Measurements from ENCODE around the gene COL27A1.

The COL27A1 gene

DNA sequence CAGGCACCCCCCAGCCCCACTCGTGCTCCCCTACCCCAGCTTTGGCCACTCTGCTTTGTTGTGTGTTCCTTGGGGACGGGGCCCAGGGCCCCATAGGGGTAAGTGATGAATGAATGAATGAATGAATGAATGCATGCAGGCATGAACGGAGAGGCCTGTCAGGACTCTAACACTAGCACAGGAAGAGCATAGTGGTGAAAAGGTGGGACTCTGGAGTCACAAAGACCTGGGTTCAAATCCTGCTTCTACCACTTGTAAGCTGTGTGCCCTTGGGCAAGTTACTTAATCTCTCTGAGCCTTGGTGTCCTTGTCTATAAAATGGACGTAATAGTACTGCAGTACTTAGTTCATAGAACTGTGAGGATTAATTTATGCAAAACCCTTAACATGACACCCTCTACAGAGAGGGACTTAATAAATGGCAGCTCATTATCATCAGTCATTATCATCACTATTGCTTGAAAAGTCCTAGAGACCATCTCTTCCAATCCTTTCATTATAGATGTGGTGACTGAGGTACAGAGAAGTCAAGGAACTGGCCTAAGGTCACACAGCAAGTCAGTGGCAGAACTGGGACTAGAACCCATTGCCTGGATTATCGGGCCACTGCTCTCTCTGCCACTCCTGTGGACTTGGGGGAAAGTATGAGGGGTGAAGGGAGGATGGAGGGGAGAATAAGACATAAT lies 187.6 kb downstream of the COL27A1 start:
- no peak for DNase-seq (ENCODE audit: low spot score)

DNA sequence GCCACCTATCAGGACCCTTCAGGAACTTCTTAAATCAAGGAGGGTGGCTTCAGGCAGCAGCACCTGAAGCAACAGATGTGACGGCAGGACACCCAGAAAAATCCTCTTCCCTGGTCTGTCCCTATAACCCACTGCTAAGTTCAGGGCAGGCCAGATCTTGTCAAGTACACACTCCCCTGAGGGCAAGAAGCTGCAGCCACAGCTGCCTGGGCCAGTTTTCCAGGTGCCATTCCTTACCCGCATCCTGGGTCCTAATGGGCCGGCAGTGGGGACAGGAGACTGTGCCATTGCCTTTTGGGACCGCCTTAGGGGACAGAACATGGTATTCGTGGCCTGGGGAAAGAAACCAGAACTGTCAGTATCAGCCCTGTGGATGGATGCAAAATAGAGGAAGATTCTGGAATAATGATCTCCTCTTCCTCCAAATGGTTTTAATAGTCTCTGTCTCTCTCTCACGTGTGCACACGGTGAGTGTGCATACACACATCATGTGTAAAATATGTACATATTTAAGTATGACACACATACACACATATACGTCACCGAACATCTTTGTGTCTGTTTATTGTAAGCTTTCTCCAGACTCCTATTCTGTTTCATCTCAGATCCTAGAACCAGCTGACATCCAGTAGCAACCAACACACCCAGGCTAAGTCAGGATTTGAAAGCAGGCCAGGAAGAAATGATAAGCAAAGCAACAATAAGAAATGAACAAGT lies 188.3 kb downstream of the COL27A1 start:
- DNase-seq (ENCODE audit: low spot score): no peak

DNA sequence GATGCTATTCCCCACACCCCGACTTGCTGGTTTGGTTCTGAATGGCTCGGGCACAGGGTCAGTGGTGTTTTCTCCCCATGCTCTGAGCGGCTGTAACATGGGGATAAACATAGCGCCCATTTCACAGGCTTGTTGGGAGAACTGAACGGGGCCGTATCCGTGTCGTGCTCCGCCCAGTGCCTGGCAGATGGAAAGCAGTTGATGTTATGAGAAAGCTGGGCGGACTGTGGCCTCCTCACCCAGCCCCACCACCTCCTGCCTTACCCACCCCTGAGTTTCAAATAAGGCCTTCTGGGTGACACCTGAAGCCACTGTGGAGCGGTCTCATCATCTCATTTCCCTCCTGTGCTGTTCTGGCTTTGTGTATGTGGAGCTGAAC lies 188.8 kb downstream of the COL27A1 start:
- DNase-seq (ENCODE audit: low spot score): no peak

DNA sequence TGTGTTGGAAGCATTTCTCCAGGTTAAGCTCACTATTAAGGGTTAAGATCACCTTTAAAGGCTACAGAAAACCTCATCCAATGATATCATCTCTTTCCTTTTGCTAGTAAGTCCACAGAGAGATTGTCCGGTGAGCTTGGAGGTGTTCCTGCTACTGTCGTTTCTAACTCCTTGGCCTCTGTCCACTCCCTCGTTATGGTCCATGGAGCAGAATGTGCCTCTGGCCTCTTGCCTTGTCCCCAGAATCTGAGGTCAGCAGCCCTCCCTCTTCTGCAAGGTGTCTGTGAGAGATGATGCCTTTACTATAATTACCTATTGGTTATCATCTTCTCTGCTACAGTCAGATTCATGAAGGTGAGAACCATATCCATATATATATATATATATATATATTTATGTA lies 189.4 kb downstream of the COL27A1 start:
- DNase-seq (ENCODE audit: low spot score): no peak

DNA sequence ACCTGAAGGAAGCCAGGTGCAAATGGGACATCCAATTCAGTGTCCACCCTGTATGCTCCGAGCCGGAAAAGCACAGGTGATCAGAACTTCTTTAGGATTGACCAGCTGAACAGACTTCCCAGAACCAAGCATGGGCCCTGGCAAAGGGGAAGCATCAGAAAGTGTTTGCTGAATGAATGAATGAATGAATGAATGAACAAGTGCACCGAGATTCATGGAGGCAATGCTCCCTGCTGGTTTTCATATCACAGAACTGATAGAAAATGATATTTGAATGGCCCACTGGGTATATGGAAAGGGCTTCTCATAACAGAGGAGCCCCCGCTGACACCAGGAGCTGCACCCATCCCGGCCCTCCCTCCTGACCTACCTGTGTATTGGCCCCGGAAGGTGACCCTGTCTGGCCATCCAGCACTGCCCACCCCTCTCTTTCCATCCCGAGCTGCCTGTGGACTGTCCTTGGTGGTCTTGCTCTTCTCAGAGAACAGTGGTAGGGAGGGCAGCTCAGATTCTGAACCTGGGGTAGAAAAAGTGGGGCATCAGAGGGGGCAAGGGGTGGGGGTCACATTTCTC lies 190.2 kb downstream of the COL27A1 start:
- no peak for DNase-seq (ENCODE audit: low spot score)

DNA sequence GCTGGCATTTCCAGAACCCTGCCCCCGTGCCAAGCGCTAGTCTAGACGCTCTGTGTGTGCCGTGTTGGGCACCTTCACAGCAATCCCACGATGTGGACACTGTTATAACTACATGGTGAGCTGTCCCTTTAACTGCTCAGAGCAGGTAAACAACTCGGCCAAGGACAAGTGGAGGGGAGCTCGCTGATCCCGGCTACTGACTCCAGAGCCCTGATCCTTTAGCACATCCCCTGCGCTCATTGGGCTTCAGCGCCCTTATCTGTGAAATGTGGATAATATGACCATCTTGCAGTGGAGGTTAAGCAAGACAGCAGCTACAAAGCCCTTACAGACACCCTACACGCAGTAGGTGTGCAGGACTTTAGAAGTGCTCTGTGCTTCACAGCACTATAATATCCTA lies 190.8 kb downstream of the COL27A1 start:
- DNase-seq (ENCODE audit: low spot score): no peak

DNA sequence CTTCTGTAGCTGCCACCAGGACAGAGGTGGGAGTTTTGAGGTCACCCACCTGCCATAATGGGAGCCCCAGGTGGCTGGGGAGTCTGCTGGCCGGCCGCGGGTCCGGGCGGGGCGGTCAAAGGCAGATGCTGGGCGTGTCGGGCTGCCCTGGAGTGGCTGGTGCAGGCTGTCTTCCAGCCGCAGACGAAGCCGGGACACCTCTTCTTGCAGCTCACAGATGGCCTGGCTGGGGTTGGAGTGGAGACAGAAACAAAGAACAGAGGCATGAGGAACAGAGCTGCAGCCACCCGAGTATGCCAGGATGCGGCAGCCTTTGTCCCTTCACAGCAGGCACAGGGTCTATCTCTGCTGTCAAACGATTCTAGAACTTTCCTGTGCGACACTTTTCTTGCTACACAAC lies 192.3 kb downstream of the COL27A1 start:
- peak; percentile 92 for DNase-seq (ENCODE audit: low spot score)

DNA sequence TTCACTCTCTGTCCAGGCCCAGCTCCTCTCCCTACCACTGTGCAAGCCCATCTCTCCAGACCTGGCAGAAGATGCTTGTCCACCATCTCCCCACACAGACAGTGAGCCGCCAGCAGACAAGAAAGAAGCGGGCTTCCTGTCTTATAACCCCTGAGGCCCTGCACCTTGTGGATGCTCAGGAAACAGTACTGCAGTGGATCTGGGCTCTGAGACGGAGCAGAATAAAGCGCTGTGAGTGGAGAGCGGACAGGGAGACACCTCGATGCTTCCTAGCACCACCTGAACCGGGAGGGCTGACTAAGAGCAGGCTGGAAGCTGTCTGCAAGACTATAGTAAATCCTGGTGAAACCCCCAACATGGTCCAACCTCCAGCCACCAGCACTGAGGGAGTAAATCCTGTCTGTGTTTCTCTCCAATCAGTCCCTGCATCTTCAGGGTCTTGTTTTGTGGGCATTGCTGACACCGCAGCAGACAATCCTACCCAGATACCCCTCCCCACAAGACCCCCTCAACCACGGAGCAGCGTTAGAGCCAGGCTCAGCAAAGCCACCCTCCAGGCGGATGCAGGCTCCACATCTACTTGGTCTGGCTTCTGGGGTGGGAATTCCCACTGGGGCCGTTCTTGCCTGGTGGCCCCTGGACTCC lies 193.0 kb downstream of the COL27A1 start:
- no peak for DNase-seq (ENCODE audit: low spot score)

DNA sequence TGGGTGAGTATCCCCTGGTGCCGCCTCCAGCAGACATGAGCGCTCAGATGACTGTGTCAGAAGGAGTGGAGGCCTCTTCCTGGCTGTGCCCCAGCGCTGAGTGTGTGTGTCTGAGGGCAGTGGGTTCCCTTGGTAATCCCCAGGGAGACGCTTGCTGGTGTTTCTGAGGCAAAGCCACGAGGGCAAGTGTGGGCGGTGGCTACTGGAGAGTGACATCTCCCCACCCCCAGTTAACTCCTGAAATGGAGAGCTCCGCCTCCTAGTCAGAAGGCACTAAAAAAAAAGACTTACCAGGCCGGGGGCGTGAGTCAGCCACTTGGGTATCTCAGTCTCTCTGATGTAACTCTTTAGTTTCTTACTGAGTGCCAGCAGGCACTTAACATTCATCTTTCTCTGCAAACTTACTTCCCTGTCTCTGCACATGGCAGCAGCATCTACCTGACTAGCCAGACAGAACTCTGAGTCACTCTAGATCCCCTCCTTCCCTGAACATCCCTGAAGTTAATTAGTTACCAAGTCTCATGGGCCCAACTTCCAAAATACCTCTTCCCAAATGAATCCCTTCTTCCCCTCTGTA lies 193.7 kb downstream of the COL27A1 start:
- DNase-seq (ENCODE audit: low spot score): no peak

DNA sequence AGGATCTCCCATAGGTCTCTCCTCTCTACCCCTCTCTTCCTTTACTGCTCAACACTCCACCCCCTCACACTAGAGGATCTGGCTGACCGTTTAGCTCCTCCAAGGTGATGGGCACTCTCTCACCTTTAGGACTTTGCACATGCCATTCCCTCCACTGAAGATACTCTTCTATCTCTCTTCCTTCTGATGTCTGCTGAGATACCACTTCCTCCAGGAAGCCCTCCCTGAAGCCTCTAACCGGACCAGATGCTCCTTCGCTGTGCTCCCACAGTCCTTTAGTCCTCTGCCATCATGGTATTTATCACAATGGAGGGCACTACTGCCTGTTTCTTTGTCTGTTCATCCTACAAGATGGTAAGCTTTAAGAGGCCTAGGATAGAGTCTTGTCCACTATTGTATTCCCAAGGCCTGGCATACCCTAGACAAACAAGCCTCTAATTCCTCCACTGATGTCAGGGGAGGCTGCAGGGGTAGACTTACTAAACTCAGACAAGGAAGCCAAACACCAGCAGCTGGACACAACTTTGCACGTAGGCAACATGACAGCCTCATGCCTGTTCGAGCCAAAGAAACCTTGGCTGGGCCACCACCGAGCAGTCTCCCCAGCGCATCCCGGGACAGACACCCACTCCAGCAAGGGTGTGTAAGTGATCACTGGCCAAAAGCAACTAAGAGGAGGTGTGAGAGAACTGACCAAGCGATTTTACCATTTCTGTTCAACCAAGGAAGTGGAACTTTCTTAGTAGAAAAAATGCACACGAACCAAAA lies 194.6 kb downstream of the COL27A1 start:
- no peak for DNase-seq (ENCODE audit: low spot score)

DNA sequence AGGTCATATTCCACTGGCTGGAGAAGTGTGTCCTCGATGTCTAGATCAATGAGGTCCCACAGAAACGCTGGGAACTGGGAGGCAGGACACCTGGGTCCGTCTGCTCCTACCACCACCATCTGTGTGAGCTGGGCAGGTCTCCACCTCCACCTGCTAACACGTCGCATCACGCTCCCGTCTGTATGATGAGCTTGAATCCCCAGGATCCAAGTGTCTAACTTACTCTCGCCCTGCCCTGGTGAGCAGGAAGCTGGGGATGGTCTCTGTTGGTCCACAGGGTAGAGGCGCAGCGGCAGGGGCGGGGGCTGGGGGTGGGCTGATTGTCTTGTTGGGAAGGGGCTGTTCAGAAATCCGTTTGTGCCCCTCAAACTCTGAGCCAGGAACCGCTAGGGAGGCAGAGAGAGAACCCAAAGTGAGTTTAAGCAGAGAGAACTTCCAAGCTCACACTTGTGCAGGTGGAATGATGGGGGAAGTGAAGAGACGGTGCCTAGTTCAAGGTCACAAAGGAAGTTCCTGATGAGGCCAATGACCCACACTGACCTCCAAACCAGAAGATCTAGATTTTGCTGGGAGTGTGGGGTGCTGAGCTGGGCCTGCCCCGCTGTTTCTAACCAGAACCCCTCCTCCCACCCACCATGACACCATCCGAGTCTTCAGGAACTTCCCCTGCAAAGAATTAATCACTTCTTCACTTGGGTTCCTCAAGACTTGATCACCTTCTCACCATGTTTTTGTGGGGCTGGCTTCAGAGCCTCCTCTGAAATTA lies 195.5 kb downstream of the COL27A1 start:
- DNase-seq (ENCODE audit: low spot score): no peak

DNA sequence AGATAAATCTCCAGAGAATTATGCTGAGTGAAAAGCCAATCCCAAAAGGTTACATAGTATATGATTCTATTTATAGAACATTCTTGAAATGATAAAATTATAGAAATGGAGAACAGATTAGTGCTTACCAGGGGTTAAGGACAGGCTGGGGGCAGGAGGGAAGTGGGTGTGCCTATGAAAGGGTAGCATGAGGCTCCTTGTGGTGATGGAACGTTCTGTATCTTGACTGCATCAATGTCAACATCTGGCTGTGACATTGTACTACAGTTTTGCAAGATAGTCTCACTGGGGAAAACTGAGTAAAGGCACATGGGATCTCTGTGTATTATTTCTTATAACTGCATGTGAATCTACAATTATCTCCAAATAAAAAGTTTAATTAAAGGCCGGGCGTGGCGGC lies 196.6 kb downstream of the COL27A1 start:
- DNase-seq (ENCODE audit: low spot score): no peak

DNA sequence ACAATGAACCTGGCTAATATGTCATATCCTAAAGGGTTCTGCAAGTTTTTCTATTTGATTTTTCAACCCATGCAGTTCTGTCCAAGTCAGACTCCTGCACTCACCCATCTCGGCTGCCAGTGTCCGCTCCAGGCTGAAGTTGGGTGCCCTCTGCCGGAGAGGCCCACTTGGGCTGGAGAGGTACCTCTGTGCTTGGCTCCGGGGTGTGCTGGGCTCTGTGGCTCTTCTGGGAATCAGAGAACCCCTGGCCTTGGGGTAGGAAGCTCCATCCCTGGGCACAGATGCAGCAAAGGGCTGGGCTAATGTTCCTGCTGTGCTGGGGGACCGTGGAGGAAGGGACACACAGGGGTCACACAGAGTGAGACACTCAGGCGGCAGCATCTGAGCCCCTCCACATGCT lies 200.5 kb downstream of the COL27A1 start:
- DNase-seq (ENCODE audit: low spot score): no peak

DNA sequence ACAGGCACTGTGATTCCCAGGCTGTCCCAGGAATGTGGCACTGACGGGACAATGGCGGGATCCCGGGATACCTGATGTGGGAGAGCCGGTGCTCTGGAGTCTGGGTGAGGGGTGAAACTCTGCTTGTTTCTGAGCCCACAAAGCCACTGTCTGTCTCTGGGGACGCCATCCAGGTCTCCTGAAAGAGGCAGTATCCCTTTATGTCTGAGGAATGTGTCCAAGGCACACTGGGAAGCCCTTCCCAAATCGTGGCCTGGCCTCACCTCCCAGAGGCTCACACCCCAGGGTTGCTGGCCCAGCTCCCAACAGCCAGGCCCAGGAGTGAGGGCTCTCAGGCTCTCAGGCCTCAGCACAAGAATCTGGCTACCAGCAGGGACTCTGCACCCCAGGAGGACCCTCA lies 201.5 kb downstream of the COL27A1 start:
- DNase-seq (ENCODE audit: low spot score): no peak

DNA sequence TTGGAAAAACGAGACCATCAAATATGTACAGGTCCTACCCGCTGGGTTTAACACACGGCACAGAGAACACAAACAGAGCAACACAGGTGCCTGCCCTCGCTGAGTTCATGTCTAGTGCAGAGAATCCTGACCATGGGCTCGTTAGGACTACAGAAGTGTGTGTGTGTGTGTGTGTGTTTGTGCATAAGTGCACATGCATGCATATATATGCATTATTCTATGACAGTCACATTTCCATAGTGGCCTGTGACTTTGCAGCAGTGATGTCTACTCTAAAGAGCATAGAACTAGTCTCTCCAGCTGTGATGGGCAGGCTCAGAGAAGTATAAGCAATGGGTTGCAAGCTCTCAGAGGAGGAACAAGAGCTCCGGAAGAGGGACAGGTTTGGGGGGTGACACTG lies 202.0 kb downstream of the COL27A1 start:
- no peak for DNase-seq (ENCODE audit: low spot score)

DNA sequence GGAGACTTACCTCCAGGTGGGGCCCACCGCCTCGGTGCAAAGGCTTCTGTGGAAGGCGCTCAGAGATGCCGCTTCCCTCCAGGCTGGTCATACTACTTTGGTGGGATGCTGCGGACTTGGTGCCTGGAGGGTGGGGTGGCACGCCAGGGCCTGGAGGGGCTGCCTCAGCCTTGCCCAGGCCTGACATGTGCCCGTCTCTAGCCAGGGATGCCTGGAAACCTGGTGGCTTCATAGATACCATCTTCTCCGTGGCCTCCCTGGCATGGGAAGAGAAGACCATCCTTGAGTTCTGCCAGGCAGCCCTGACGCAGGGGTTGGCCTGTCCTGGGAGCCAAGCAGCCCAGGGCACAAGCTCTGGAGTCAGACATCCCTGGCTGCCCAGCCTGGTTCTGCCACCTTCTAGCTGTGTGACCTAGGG lies 202.6 kb downstream of the COL27A1 start:
- no peak for DNase-seq (ENCODE audit: low spot score)

DNA sequence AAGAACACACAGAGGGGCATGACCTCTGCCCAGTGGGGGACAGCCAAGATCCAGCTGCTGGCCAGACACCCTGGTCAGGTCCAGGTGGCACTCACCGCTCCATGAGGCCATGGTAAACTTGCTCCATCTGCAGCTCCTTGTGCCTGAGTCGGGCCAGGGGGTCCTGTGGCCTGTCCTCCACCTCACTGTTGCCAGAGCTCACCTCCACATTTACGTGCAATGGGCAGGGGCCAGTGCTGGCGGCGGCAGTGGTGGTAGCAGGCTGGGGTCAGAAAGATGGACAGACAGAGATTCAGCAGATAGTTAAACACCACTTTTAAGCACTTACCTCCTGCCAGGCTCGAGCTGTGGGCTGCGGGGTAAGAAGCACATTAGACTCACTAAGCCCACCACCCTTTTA lies 204.5 kb downstream of the COL27A1 start:
- no peak for DNase-seq (ENCODE audit: low spot score)

DNA sequence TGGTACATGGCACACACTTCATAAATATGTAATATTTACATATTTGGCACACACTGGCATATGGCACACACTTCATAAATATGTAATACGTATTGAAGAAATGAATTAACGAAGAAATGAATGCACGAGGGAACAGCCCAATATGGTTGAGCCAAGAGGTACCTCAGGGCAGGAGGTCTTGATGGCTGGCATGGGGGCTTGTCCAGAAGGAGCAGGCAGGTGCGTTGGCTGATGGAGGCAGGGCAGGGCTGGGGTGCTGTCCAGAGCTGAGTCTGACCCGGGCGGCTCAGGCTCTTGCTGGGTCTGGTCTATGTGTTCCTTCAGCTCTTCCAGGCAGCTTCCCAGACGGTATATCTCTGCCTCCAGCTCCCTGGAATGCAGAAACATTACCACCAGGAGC lies 206.2 kb downstream of the COL27A1 start:
- DNase-seq (ENCODE audit: low spot score): no peak

Data from globus pallidus (tissue), 1 donor.